Mammary epithelial cell (primary cell): ENCODE results near the gene KRCC1.
"Not testable (repeated sequence)": the region's sequence is repeated elsewhere in the genome, so short reads cannot be mapped to it uniquely, and the experiment has no call there.

Experiments used
- CTCF ChIP-seq, 2 donors: IDR thresholded peaks in 1 of 2; conservative IDR thresholded peaks in 1 of 2; 2 replicates each; pipeline ENCODE4 v1.5.1; 2011 to 2012; ENCODE audit warnings: inconsistent platforms in 2 of 2, low read length in 2 of 2, mild to moderate bottlenecking in 2 of 2, control low read depth in 1 of 2, low read depth in 1 of 2; ENCODE audit not compliant: insufficient read depth in 1 of 2; ENCODE audit errors: extremely low read depth in 1 of 2
- EZH2 ChIP-seq: IDR thresholded peaks from 2 replicates; pipeline ENCODE4 v1.6.1; 2012; ENCODE audit warnings: low read length, inconsistent platforms, borderline replicate concordance

- not testable (repeated sequence) for TF ChIP-seq CTCF (conservative IDR thresholded peaks at IDR 0.05 in 1 of 2, IDR thresholded peaks at IDR 0.05 in 1 of 2; ENCODE audit: extremely low read depth in 1 of 2, insufficient read depth in 1 of 2, low read depth in 1 of 2, low read length in 2 of 2); EZH2
Measured at GRCh38 chr2:87994304-87994850, 61.2 kb downstream of the KRCC1 start.
